Neuronal stem cell (in vitro differentiated cells): ENCODE data around the gene PNPLA1.
A peak's percentile ranks its signal among the peaks of the same experiment; 100 is the strongest.

ENCODE experiments used
- DNase-seq: peaks from one replicate; pipeline ENCODE4 v3.0.0-alpha.2; 2013; ENCODE audit warnings: low spot score
- H2AFZ ChIP-seq: one replicate; pipeline ENCODE4 v1.6.1; 2013; ENCODE audit warnings: mild to moderate bottlenecking, low read length, inconsistent platforms
- H2AK5ac ChIP-seq: 2 replicates; pipeline ENCODE4 v1.6.1; 2013; ENCODE audit warnings: low read depth, mild to moderate bottlenecking, inconsistent platforms, low read length, moderate library complexity, mixed read lengths
- H2BK120ac ChIP-seq: 2 replicates; pipeline ENCODE4 v1.6.1; 2013; ENCODE audit warnings: low read depth, mild to moderate bottlenecking, inconsistent platforms, low read length, moderate library complexity, mixed read lengths
- H2BK12ac ChIP-seq: one replicate; pipeline ENCODE4 v1.6.1; 2013; ENCODE audit warnings: low read length, inconsistent platforms
- H2BK15ac ChIP-seq: 2 replicates; pipeline ENCODE4 v1.6.1; 2013; ENCODE audit warnings: mild to moderate bottlenecking, low read length, inconsistent platforms, mixed read lengths
- H2BK5ac ChIP-seq: one replicate; pipeline ENCODE4 v1.6.1; 2013; ENCODE audit warnings: inconsistent platforms, mild to moderate bottlenecking, low read length, moderate library complexity
- H3K14ac ChIP-seq: one replicate; pipeline ENCODE4 v1.6.1; 2013; ENCODE audit warnings: low read length, inconsistent platforms
- H3K18ac ChIP-seq: 2 replicates; pipeline ENCODE4 v1.6.1; 2013; ENCODE audit warnings: low read length, inconsistent platforms
- H3K23ac ChIP-seq: 2 replicates; pipeline ENCODE4 v1.6.1; 2013; ENCODE audit warnings: low read depth, mild to moderate bottlenecking, mixed read lengths, low read length, inconsistent platforms; ENCODE audit not compliant: poor library complexity
- H3K27ac ChIP-seq: replicated peaks from 3 replicates; pipeline ENCODE4 v1.5.1; 2013; ENCODE audit warnings: low read length, inconsistent platforms
- H3K27me3 ChIP-seq, 3 experiments: 2 replicates each; pipeline ENCODE4 v1.6.1; 2013; ENCODE audit warnings: low read length in 3 of 3, mild to moderate bottlenecking in 2 of 3, inconsistent platforms in 1 of 3, low read depth in 1 of 3, mixed read lengths in 1 of 3, moderate library complexity in 1 of 3; ENCODE audit not compliant: control insufficient read depth in 3 of 3, insufficient read depth in 3 of 3
- H3K36me3 ChIP-seq, 2 donors: replicated peaks in 1 of 2; 2 replicates each; pipeline ENCODE4 v1.6.1; 2013; ENCODE audit warnings: low read length in 2 of 2; ENCODE audit not compliant: control insufficient read depth in 2 of 2, insufficient read depth in 2 of 2
- H3K4ac ChIP-seq: 2 replicates; pipeline ENCODE4 v1.6.1; 2013; ENCODE audit warnings: inconsistent platforms, mild to moderate bottlenecking, low read length, moderate library complexity
- H3K4me1 ChIP-seq, 2 donors: 1 replicate in 1 of 2; 2 replicates in 1 of 2; pipeline ENCODE4 v1.6.1; 2013; ENCODE audit warnings: low read length in 2 of 2, low read depth in 1 of 2; ENCODE audit not compliant: control insufficient read depth in 2 of 2, insufficient read depth in 1 of 2
- H3K4me2 ChIP-seq: one replicate; pipeline ENCODE4 v1.6.1; 2013; ENCODE audit warnings: mild to moderate bottlenecking, low read length, inconsistent platforms; ENCODE audit not compliant: insufficient read depth, poor library complexity, severe bottlenecking
- H3K4me3 ChIP-seq, 2 donors: 2 replicates each; pipeline ENCODE4 v1.5.1; 2013; ENCODE audit warnings: low read length in 2 of 2, mild to moderate bottlenecking in 2 of 2, inconsistent platforms in 1 of 2, moderate library complexity in 1 of 2
- H3K79me1 ChIP-seq: one replicate; pipeline ENCODE4 v1.6.1; 2013; ENCODE audit warnings: low read depth, mild to moderate bottlenecking, inconsistent platforms, low read length, moderate library complexity
- H3K9ac ChIP-seq: one replicate; pipeline ENCODE4 v1.6.1; 2013; ENCODE audit warnings: mild to moderate bottlenecking, low read depth, low read length, inconsistent platforms; ENCODE audit not compliant: poor library complexity
- H3K9me3 ChIP-seq, 2 donors: replicated peaks in 1 of 2; 2 replicates each; pipeline versions ENCODE3 to v1.6.1; 2013; ENCODE audit warnings: low read length in 2 of 2, mild to moderate bottlenecking in 2 of 2, inconsistent platforms in 1 of 2, low read depth in 1 of 2, mixed read lengths in 1 of 2, moderate library complexity in 1 of 2; ENCODE audit not compliant: control insufficient read depth in 2 of 2, insufficient read depth in 1 of 2
- H4K8ac ChIP-seq: one replicate; pipeline ENCODE4 v1.6.1; 2013; ENCODE audit warnings: low read depth, mild to moderate bottlenecking, inconsistent platforms, low read length, moderate library complexity
- H4K91ac ChIP-seq: one replicate; pipeline ENCODE4 v1.6.1; 2013; ENCODE audit warnings: low read length, low read depth, mild to moderate bottlenecking, inconsistent platforms; ENCODE audit not compliant: poor library complexity
- WGBS, 2 donors: extraction: QIAGEN DNeasy Blood & Tissue Kit; methylation state at CpG; one replicate each; pipeline ENCODE4 v1.1.7; 2013; ENCODE audit warnings: missing lambda C conversion rate in 2 of 2, mixed read lengths in 1 of 2; ENCODE audit not compliant: insufficient read length in 2 of 2, insufficient replicate concordance in 1 of 2; ENCODE audit errors: extremely low coverage in 2 of 2; 5-methylcytosine and 5-hydroxymethylcytosine counted together

Gene PNPLA1

GRCh38 chr6:36315921-36316320 is 46.1 kb downstream of the PNPLA1 start:
- H2BK12ac ChIP-seq = no peak overlapping the region
- no peaks in the 10 kb centered on the region for H3K79me1 ChIP-seq
- H3K18ac ChIP-seq = no peak overlapping the region
- no peak overlapping the region for H3K23ac ChIP-seq
- H4K8ac ChIP-seq = no peak overlapping the region
- H3K14ac ChIP-seq = no peak overlapping the region
- H3K9me3 ChIP-seq = no peaks in the 10 kb centered on the region
- H3K27ac ChIP-seq = no peak overlapping the region
- H3K9ac ChIP-seq = no peak overlapping the region
- H4K91ac ChIP-seq = no peak overlapping the region
- no peak overlapping the region for H3K4ac ChIP-seq
- no peak for DNase-seq
- H3K4me3 ChIP-seq = no peak overlapping the region
- peaks cover 0 to 5% (median 0%) of the 10 kb centered on the region in 3 experiments for H3K27me3 ChIP-seq
- no peak overlapping the region for H2AK5ac ChIP-seq
- no peak overlapping the region for H2AFZ ChIP-seq
- H3K36me3 ChIP-seq = no peaks in the 10 kb centered on the region
- no peak overlapping the region for H3K4me2 ChIP-seq
- WGBS, 2 donors = no CpG with 5 or more reads among the region's 5 CpGs
- H2BK120ac ChIP-seq = no peak overlapping the region
- H2BK15ac ChIP-seq = no peak overlapping the region
- H3K4me1 ChIP-seq = peaks cover 0 to 13% of the 10 kb centered on the region in 2 donors
- no peak overlapping the region for H2BK5ac ChIP-seq

DNA sequence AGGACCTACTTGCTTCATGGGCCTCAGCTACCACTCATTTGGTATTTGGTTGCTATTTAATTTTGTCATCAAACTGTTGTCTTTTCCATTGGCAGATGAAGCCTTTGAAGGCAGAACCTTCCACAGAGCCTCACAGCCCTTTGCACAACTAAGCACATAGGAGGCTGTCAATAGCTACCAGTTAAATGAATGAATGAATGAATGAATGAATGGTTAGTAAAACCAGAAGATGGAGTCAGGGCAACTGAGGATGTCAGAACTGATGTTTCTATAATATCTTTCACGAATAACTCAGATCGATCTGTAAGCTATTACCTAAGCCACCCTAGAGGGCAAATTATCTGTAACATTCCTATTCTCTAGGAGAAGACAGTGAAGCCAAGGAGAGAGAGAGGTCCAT is 47.8 kb downstream of the PNPLA1 start:
- H2AFZ ChIP-seq = no peak overlapping the region
- H3K4me1 ChIP-seq = peaks cover 0 to 13% of the 10 kb centered on the region in 2 donors
- H4K8ac ChIP-seq = no peak overlapping the region
- no peak overlapping the region for H3K4me3 ChIP-seq
- H3K9ac ChIP-seq = no peak overlapping the region
- no peak overlapping the region for H3K18ac ChIP-seq
- no CpG with 5 or more reads among the region's 2 CpGs for WGBS, 2 donors
- H3K79me1 ChIP-seq = no peaks in the 10 kb centered on the region
- H2BK12ac ChIP-seq = no peak overlapping the region
- peaks cover 0 to 5% (median 0%) of the 10 kb centered on the region in 3 experiments for H3K27me3 ChIP-seq
- H3K23ac ChIP-seq = no peak overlapping the region
- no peak overlapping the region for H2BK120ac ChIP-seq
- no peak overlapping the region for H3K4ac ChIP-seq
- no peaks in the 10 kb centered on the region for H3K9me3 ChIP-seq
- DNase-seq = no peak
- no peak overlapping the region for H4K91ac ChIP-seq
- H3K4me2 ChIP-seq = no peak overlapping the region
- H2BK5ac ChIP-seq = no peak overlapping the region
- no peak overlapping the region for H2AK5ac ChIP-seq
- no peak overlapping the region for H3K14ac ChIP-seq
- no peak overlapping the region for H3K27ac ChIP-seq
- H3K36me3 ChIP-seq = no peaks in the 10 kb centered on the region
- H2BK15ac ChIP-seq = no peak overlapping the region

DNA sequence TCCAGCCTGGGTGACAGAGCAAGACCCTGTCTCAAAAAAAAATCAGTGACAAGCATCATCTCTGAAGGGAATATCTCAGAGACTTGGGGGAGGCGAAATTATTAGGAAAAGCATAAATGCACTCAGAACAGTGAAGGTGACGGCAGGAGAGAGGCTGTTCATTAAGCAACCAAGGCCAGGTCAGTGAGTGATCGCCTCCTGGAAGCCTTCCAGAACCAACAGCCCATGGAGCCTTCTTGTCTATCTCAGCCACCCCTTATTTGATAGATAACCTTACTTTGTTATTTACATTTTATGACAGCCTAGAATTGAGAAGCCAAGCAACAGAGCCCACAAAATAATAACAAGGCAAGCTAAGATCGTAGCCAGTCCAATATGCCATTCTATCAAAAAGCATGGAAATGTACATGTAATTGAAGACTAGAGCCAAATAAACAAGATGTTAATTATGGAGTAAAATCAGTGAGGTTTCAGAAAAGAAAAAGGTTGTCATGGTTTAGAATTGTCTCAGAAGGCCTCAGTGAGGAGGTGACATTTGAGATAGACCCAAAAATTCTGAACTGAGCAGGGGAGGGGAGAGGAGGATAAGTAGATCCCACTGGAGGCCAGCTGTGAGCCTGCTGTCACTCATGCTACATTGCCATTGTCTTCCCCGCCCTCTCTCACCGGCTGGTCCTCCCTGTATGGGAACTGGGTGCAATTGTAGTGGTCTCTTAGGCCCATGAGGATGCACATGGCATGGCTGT is 49.0 kb downstream of the PNPLA1 start:
- Histone ChIP-seq H3K18ac (peak overlapping the region; percentile 68), H3K27ac (no peak overlapping the region), H3K36me3 (no peaks in the 10 kb centered on the region), H3K4ac (no peak overlapping the region), H4K8ac (no peak overlapping the region), H3K9me3 (no peaks in the 10 kb centered on the region), H2BK120ac (no peak overlapping the region), H2BK12ac (no peak overlapping the region), H2AK5ac (peak overlapping the region; percentile 38), H2BK5ac (no peak overlapping the region), H3K4me1 (peaks cover 5 to 20% of the 10 kb centered on the region in 2 donors), H3K23ac (no peak overlapping the region), H3K79me1 (no peaks in the 10 kb centered on the region), H3K4me2 (no peak overlapping the region), H3K4me3 (no peak overlapping the region), H3K9ac (peak overlapping the region; percentile 18), H2BK15ac (no peak overlapping the region), H3K27me3 (peaks cover 0 to 5% (median 0%) of the 10 kb centered on the region in 3 experiments), H4K91ac (no peak overlapping the region), H3K14ac (peak overlapping the region; percentile 32), H2AFZ (no peak overlapping the region)
- DNase-seq = no peak
- WGBS, 2 donors = no CpG with 5 or more reads among the region's 6 CpGs

GRCh38 chr6:36319436-36319762 is 49.5 kb downstream of the PNPLA1 start:
- H3K27ac ChIP-seq = no peak overlapping the region
- no CpG with 5 or more reads among the region's 9 CpGs for WGBS, 2 donors
- peaks cover 0 to 5% (median 0%) of the 10 kb centered on the region in 3 experiments for H3K27me3 ChIP-seq
- H3K23ac ChIP-seq = no peak overlapping the region
- no peak overlapping the region for H2BK120ac ChIP-seq
- H3K4ac ChIP-seq = no peak overlapping the region
- H2BK12ac ChIP-seq = no peak overlapping the region
- H3K18ac ChIP-seq = peak overlapping the region; percentile 68
- H2AK5ac ChIP-seq = peak overlapping the region; percentile 38
- H3K14ac ChIP-seq = peak overlapping the region; percentile 32
- no peak for DNase-seq
- H2BK15ac ChIP-seq = no peak overlapping the region
- H2AFZ ChIP-seq = no peak overlapping the region
- no peak overlapping the region for H4K91ac ChIP-seq
- no peak overlapping the region for H3K4me2 ChIP-seq
- H3K36me3 ChIP-seq = no peaks in the 10 kb centered on the region
- peaks cover 5 to 18% of the 10 kb centered on the region in 2 donors for H3K4me1 ChIP-seq
- H3K4me3 ChIP-seq = no peak overlapping the region
- H3K9ac ChIP-seq = peak overlapping the region; percentile 18
- no peak overlapping the region for H4K8ac ChIP-seq
- no peaks in the 10 kb centered on the region for H3K9me3 ChIP-seq
- H3K79me1 ChIP-seq = no peaks in the 10 kb centered on the region
- no peak overlapping the region for H2BK5ac ChIP-seq
